Suprapubic skin (tissue), 3 donors: ENCODE measurements around the gene TMEM18.

Source experiments
- POLR2A ChIP-seq, 2 donors: fragments of 450-650 bp; IDR thresholded peaks; one replicate each; pipeline ENCODE4 v1.6.1; 2017; ENCODE audit warnings: antibody characterized with exemption in 2 of 2, mild to moderate bottlenecking in 2 of 2, moderate library complexity in 2 of 2
- TF ChIP-seq, protein P1 (sequence below), 2 donors: fragments of 200-600 bp in 1 of 2; fragments of 450-650 bp in 1 of 2; sonication (generic) in 1 of 2; IDR thresholded peaks; one replicate each; pipeline ENCODE4 v1.5.1; 2016 to 2019; ENCODE audit warnings: antibody characterized with exemption in 2 of 2, mild to moderate bottlenecking in 1 of 2, moderate library complexity in 1 of 2

DNA sequence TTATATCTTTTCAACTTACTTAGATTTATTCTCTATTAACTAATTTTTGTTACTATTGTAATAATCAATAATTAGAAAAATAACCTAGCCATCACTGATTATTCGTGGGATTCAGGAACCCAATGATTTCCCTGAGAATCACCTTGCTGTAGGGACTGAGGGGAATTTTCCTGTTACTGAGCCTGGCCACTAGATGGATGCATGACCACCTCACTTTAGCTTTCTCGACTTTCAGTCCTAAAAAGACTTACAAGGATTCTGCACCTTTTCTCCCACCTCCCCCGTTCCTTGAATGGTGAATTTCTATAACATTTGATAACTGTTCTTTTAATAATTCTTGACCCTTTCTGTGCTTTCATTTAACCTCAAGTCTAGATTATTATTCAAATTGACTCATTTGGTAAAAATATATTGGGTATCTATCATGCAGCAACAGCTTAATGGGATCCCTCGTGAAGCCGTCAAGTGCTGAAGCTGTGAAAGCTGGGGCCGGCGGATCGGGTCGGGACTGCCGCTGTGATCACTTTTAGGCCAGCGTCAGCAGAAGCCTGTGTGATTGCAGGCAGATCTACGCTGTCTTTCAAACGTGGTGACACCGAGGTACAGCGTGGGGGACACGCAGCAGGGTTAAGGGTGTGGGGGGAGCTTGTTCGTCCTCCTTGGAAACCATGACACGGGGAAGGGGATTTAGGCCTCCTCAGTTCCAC, 38.8 kb upstream of the TMEM18 start:
- TF ChIP-seq POLR2A (IDR thresholded peaks at IDR 0.05): no peak
- TF ChIP-seq, protein P1, sequence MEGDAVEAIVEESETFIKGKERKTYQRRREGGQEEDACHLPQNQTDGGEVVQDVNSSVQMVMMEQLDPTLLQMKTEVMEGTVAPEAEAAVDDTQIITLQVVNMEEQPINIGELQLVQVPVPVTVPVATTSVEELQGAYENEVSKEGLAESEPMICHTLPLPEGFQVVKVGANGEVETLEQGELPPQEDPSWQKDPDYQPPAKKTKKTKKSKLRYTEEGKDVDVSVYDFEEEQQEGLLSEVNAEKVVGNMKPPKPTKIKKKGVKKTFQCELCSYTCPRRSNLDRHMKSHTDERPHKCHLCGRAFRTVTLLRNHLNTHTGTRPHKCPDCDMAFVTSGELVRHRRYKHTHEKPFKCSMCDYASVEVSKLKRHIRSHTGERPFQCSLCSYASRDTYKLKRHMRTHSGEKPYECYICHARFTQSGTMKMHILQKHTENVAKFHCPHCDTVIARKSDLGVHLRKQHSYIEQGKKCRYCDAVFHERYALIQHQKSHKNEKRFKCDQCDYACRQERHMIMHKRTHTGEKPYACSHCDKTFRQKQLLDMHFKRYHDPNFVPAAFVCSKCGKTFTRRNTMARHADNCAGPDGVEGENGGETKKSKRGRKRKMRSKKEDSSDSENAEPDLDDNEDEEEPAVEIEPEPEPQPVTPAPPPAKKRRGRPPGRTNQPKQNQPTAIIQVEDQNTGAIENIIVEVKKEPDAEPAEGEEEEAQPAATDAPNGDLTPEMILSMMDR (IDR thresholded peaks at IDR 0.05): no peak
